Activated CD4-positive, alpha-beta T cell treated with anti-CD3 and anti-CD28 coated beads for 36 hours (primary cell): Measurements from ENCODE around the gene CHRNB1. TPM values are rescaled to one million over a fixed set of nuclear protein-coding genes. Genes with fewer than 3 reads are reported as not detected.
A peak's percentile ranks its signal among the peaks of the same experiment; 100 is the strongest.

Source experiments
- ATAC-seq: fragments of 200-7000 bp; cut with Tn5 transposase; one replicate; pipeline ENCODE4 v1.10.0; 2021; ENCODE audit warnings: mild to moderate bottlenecking, moderate library complexity
- CTCF ChIA-PET: fragments of 350-600 bp; sonication (Branson Sonifier 250); formaldehyde crosslinking; loops from one replicate; lab custom pipeline; 2021; ENCODE audit warnings: antibody characterized with exemption; lab: Charles Lee
- POLR2A ChIA-PET: fragments of 350-600 bp; sonication (Branson Sonifier 250); formaldehyde crosslinking; loops from one replicate; lab custom pipeline; 2021; ENCODE audit warnings: antibody characterized with exemption, inconsistent platforms; lab: Charles Lee
- DNase-seq: peaks from one replicate; pipeline ENCODE4 v3.0.0-alpha.2; 2020
- H3K27ac Mint-ChIP-seq: one replicate; pipeline ENCODE4 v1.8.0; 2021; ENCODE audit warnings: mixed read lengths
- H3K27me3 Mint-ChIP-seq: one replicate; pipeline ENCODE4 v1.8.0; 2021; ENCODE audit warnings: mixed read lengths
- H3K36me3 Mint-ChIP-seq: one replicate; pipeline ENCODE4 v1.8.0; 2021; ENCODE audit warnings: low read depth, mixed read lengths
- H3K4me1 Mint-ChIP-seq: one replicate; pipeline ENCODE4 v1.8.0; 2021; ENCODE audit warnings: mixed read lengths
- H3K4me3 Mint-ChIP-seq: one replicate; pipeline ENCODE4 v1.8.0; 2021; ENCODE audit warnings: mild to moderate bottlenecking, moderate library complexity, mixed read lengths
- H3K9me3 Mint-ChIP-seq: one replicate; pipeline ENCODE4 v1.8.0; 2021; ENCODE audit warnings: low read depth, mixed read lengths
- intact Hi-C, 2 experiments: fragments of 100-400 bp; cut with DNase I in 1 of 2; cut with micrococcal nuclease in 1 of 2; formaldehyde crosslinking; loops; one replicate each; pipeline versions ENCODE4 v1.14.2 to v1.15.1; 2022 to 2024; cut with DNase I, micrococcal nuclease
- total RNA-seq, 2 experiments: library from RNA; stranded (reverse); gene quantifications; one replicate each; pipeline ENCODE4 v1.2.3, GENCODE V29; 2021

The CHRNB1 gene
- total RNA-seq, 2 experiments from 2014 or later = 7.8 to 8.7 TPM

- ChIA-PET CTCF (interaction anchor here (0.6 to 1.1 kb wide), 3 partner anchors 13 to 33 kb away, joined by 3 to 4 read pairs (median 3); no protein-coding TSS in a partner anchor), POLR2A (interaction anchor here (0.6 kb wide), 1 partner anchor 24 kb away, joined by 3 read pairs; no protein-coding TSS in a partner anchor)
- H3K27me3 Mint-ChIP-seq = no peaks in the 10 kb centered on the region
- no peak for ATAC-seq
- peaks cover 11% of the 10 kb centered on the region for H3K4me1 Mint-ChIP-seq
- H3K4me3 Mint-ChIP-seq = no peak overlapping the region
- H3K9me3 Mint-ChIP-seq = no peaks in the 10 kb centered on the region
- H3K27ac Mint-ChIP-seq = no peak overlapping the region
- no peak for DNase-seq
- intact Hi-C loops = no loop called here
- H3K36me3 Mint-ChIP-seq = peaks cover 8% of the 10 kb centered on the region
Measured at GRCh38 chr17:7459961-7460545, 15.2 kb downstream of the CHRNB1 start.

GRCh38 chr17:7460850-7461660, 16.2 kb downstream of the CHRNB1 start:
- H3K36me3 Mint-ChIP-seq = peaks cover 10% of the 10 kb centered on the region
- peaks cover 9% of the 10 kb centered on the region for H3K4me1 Mint-ChIP-seq
- no peaks in the 10 kb centered on the region for H3K27me3 Mint-ChIP-seq
- no peak overlapping the region for H3K4me3 Mint-ChIP-seq
- ChIA-PET POLR2A (interaction anchor here (1.3 kb wide), 1 partner anchor 18 kb away, joined by 3 read pairs; the partner anchor contains the start of gene ZBTB4), CTCF (interaction anchor here (1.0 kb wide), 1 partner anchor 15 kb away, joined by 3 read pairs; no protein-coding TSS in a partner anchor)
- intact Hi-C loops = no loop called here
- H3K9me3 Mint-ChIP-seq = no peaks in the 10 kb centered on the region
- DNase-seq = no peak
- no peak overlapping the region for H3K27ac Mint-ChIP-seq
- no peak for ATAC-seq

- CTCF ChIA-PET = interaction anchor here (0.5 to 1.1 kb wide), 3 partner anchors 9 to 120 kb away, joined by 3 to 4 read pairs (median 3); no protein-coding TSS in a partner anchor
- H3K9me3 Mint-ChIP-seq = no peaks in the 10 kb centered on the region
- DNase-seq = no peak
- intact Hi-C loops = no loop called here
- ATAC-seq = no peak
- POLR2A ChIA-PET = no interaction called here
- H3K36me3 Mint-ChIP-seq = peaks cover 17% of the 10 kb centered on the region
- H3K27ac Mint-ChIP-seq = no peak overlapping the region
- H3K27me3 Mint-ChIP-seq = no peaks in the 10 kb centered on the region
- H3K4me3 Mint-ChIP-seq = no peak overlapping the region
- peaks cover 9% of the 10 kb centered on the region for H3K4me1 Mint-ChIP-seq
Measured at GRCh38 chr17:7462474-7463371, 17.9 kb downstream of the CHRNB1 start.

- intact Hi-C loops = no loop called here
- DNase-seq (no peak), ATAC-seq (no peak)
- Mint-ChIP-seq H3K27me3 (no peaks in the 10 kb centered on the region), H3K27ac (no peak overlapping the region), H3K4me1 (peaks cover 10% of the 10 kb centered on the region), H3K36me3 (peaks cover 17% of the 10 kb centered on the region), H3K9me3 (no peaks in the 10 kb centered on the region), H3K4me3 (no peak overlapping the region)
- POLR2A ChIA-PET = interaction anchor here (0.6 to 0.8 kb wide), 2 partner anchors 13 to 92 kb away, joined by 3 read pairs; no protein-coding TSS in a partner anchor
- CTCF ChIA-PET = interaction anchor here (1.1 kb wide), 1 partner anchor 19 kb away, joined by 3 read pairs; no protein-coding TSS in a partner anchor
Measured at GRCh38 chr17:7463372-7463846, 18.5 kb downstream of the CHRNB1 start.

GRCh38 chr17:7464081-7464480, 19.2 kb downstream of the CHRNB1 start:
- ATAC-seq = no peak
- intact Hi-C loops = no loop called here
- no peak overlapping the region for H3K4me3 Mint-ChIP-seq
- no peaks in the 10 kb centered on the region for H3K9me3 Mint-ChIP-seq
- no peaks in the 10 kb centered on the region for H3K27me3 Mint-ChIP-seq
- peaks cover 17% of the 10 kb centered on the region for H3K36me3 Mint-ChIP-seq
- H3K4me1 Mint-ChIP-seq = peaks cover 10% of the 10 kb centered on the region
- ChIA-PET CTCF (interaction anchor here (0.6 to 1.1 kb wide), 2 partner anchors 20 to 85 kb away, joined by 3 to 4 read pairs; no protein-coding TSS in a partner anchor), POLR2A (interaction anchor here (0.6 to 0.8 kb wide), 2 partner anchors 12 to 92 kb away, joined by 3 read pairs; no protein-coding TSS in a partner anchor)
- no peak for DNase-seq
- H3K27ac Mint-ChIP-seq = no peak overlapping the region

GRCh38 chr17:7465597-7466275, 20.9 kb downstream of the CHRNB1 start:
- Mint-ChIP-seq H3K27me3 (no peaks in the 10 kb centered on the region), H3K4me1 (peaks cover 10% of the 10 kb centered on the region), H3K9me3 (no peaks in the 10 kb centered on the region), H3K27ac (no peak overlapping the region), H3K4me3 (no peak overlapping the region), H3K36me3 (peaks cover 17% of the 10 kb centered on the region)
- ChIA-PET CTCF (interaction anchor here (0.9 kb wide), 1 partner anchor 10 kb away, joined by 4 read pairs; no protein-coding TSS in a partner anchor), POLR2A (interaction anchor here (1.1 kb wide), 1 partner anchor 22 kb away, joined by 3 read pairs; no protein-coding TSS in a partner anchor)
- ATAC-seq (no peak), DNase-seq (no peak)
- intact Hi-C loops = no loop called here

GRCh38 chr17:7466318-7466638, 21.4 kb downstream of the CHRNB1 start:
- DNase-seq (no peak), ATAC-seq (no peak)
- Mint-ChIP-seq H3K4me3 (no peak overlapping the region), H3K27ac (no peak overlapping the region), H3K36me3 (peaks cover 16% of the 10 kb centered on the region), H3K4me1 (peaks cover 10% of the 10 kb centered on the region), H3K9me3 (no peaks in the 10 kb centered on the region), H3K27me3 (no peaks in the 10 kb centered on the region)
- POLR2A ChIA-PET = interaction anchor here (0.7 to 1.1 kb wide), 3 partner anchors 10 to 89 kb away, joined by 3 to 4 read pairs (median 3); no protein-coding TSS in a partner anchor
- CTCF ChIA-PET = interaction anchor here (0.9 kb wide), 1 partner anchor 10 kb away, joined by 4 read pairs; no protein-coding TSS in a partner anchor
- intact Hi-C loops = no loop called here

GRCh38 chr17:7466639-7467341, 21.9 kb downstream of the CHRNB1 start:
- no peaks in the 10 kb centered on the region for H3K9me3 Mint-ChIP-seq
- POLR2A ChIA-PET = interaction anchor here (0.7 to 1.1 kb wide), 3 partner anchors 10 to 89 kb away, joined by 3 to 4 read pairs (median 3); no protein-coding TSS in a partner anchor
- no peak for DNase-seq
- CTCF ChIA-PET = interaction anchor here (0.9 kb wide), 1 partner anchor 9 kb away, joined by 4 read pairs; no protein-coding TSS in a partner anchor
- intact Hi-C loops = no loop called here
- no peak overlapping the region for H3K4me3 Mint-ChIP-seq
- H3K27ac Mint-ChIP-seq = peak overlapping the region; percentile 58
- peaks cover 15% of the 10 kb centered on the region for H3K4me1 Mint-ChIP-seq
- peaks cover 14% of the 10 kb centered on the region for H3K36me3 Mint-ChIP-seq
- ATAC-seq = no peak
- H3K27me3 Mint-ChIP-seq = no peaks in the 10 kb centered on the region

- ATAC-seq (no peak), DNase-seq (no peak)
- no peaks in the 10 kb centered on the region for H3K9me3 Mint-ChIP-seq
- ChIA-PET CTCF (no interaction called here), POLR2A (no interaction called here)
- intact Hi-C loops = no loop called here
- H3K27ac Mint-ChIP-seq = peak overlapping the region; percentile 58
- no peaks in the 10 kb centered on the region for H3K27me3 Mint-ChIP-seq
- peaks cover 14% of the 10 kb centered on the region for H3K36me3 Mint-ChIP-seq
- no peak overlapping the region for H3K4me3 Mint-ChIP-seq
- peaks cover 18% of the 10 kb centered on the region for H3K4me1 Mint-ChIP-seq
Measured at GRCh38 chr17:7467498-7467897, 22.6 kb downstream of the CHRNB1 start.

- Mint-ChIP-seq H3K4me3 (no peak overlapping the region), H3K27ac (no peak overlapping the region), H3K9me3 (no peaks in the 10 kb centered on the region), H3K4me1 (peaks cover 18% of the 10 kb centered on the region), H3K27me3 (no peaks in the 10 kb centered on the region), H3K36me3 (peaks cover 14% of the 10 kb centered on the region)
- ChIA-PET CTCF (no interaction called here), POLR2A (no interaction called here)
- no peak for DNase-seq
- no peak for ATAC-seq
- intact Hi-C loops = no loop called here
Measured at GRCh38 chr17:7468290-7468689, 23.4 kb downstream of the CHRNB1 start.
